B cell (primary cell): ENCODE measurements around the gene SPATA7. TPM values are rescaled to one million over a fixed set of nuclear protein-coding genes. Genes with fewer than 3 reads are reported as not detected.

Experiments
- ATAC-seq: fragments of 200-7000 bp; cut with Tn5 transposase; one replicate; pipeline ENCODE4 v1.10.0; 2021; ENCODE audit warnings: low read depth, mild to moderate bottlenecking, moderate number of reproducible peaks, moderate library complexity
- CTCF ChIA-PET: fragments of 350-600 bp; sonication (Branson Sonifier 250); formaldehyde crosslinking; loops from one replicate; lab custom pipeline; 2021; ENCODE audit warnings: antibody characterized with exemption, inconsistent platforms; lab: Charles Lee
- POLR2A ChIA-PET: fragments of 350-600 bp; sonication (Branson Sonifier 250); formaldehyde crosslinking; loops from one replicate; lab custom pipeline; 2021; ENCODE audit warnings: antibody characterized with exemption; lab: Charles Lee
- DNase-seq: peaks from one replicate; pipeline ENCODE4 v3.0.0; 2013
- H2AFZ ChIP-seq: 2 replicates; pipeline ENCODE4 v1.6.1; 2012; ENCODE audit warnings: mild to moderate bottlenecking, low read depth, low read length; ENCODE audit not compliant: insufficient read depth, poor library complexity, severe bottlenecking
- H3K27ac ChIP-seq, 2 donors: 1 replicate in 1 of 2; 2 replicates in 1 of 2; pipeline ENCODE4 v1.5.1; 2012 to 2013; ENCODE audit warnings: low read length in 2 of 2, mild to moderate bottlenecking in 2 of 2, moderate library complexity in 1 of 2
- H3K27me3 ChIP-seq, 4 experiments: fragments of 200-600 bp in 1 of 4; sonication (generic) in 1 of 4; replicated peaks in 1 of 4; 1 replicate in 2 of 4; 2 replicates in 2 of 4; pipeline versions ENCODE4 v1.6.1 to v1.7.0; 2013 to 2016; ENCODE audit warnings: low read length in 3 of 4, mild to moderate bottlenecking in 2 of 4, mixed read lengths in 1 of 4, moderate library complexity in 1 of 4; ENCODE audit not compliant: insufficient read depth in 4 of 4, control insufficient read depth in 3 of 4; ENCODE audit errors: control extremely low read depth in 1 of 4
- H3K36me3 ChIP-seq, 2 experiments: replicated peaks in 1 of 2; 1 replicate in 1 of 2; 2 replicates in 1 of 2; pipeline versions ENCODE4 v1.6.1 to v1.7.1; 2013; ENCODE audit warnings: low read length in 1 of 2; ENCODE audit not compliant: insufficient read depth in 2 of 2, control insufficient read depth in 1 of 2; ENCODE audit errors: control extremely low read depth in 1 of 2, extremely low read depth in 1 of 2
- H3K4me1 ChIP-seq, 2 donors: fragments of 200-600 bp in 1 of 2; sonication (generic) in 1 of 2; 1 replicate in 1 of 2; 2 replicates in 1 of 2; pipeline versions ENCODE4 v1.5.1 to v1.6.1; 2013 to 2017; ENCODE audit warnings: low read length in 2 of 2; ENCODE audit not compliant: control insufficient read depth in 2 of 2, insufficient read depth in 2 of 2
- H3K4me2 ChIP-seq: replicated peaks from 2 replicates; pipeline ENCODE3; 2012; ENCODE audit warnings: mild to moderate bottlenecking, low read depth, low read length; ENCODE audit not compliant: poor library complexity, severe bottlenecking
- H3K4me3 ChIP-seq, 5 experiments: fragments of 200-600 bp in 1 of 5; sonication (generic) in 1 of 5; 1 replicate in 3 of 5; 2 replicates in 2 of 5; pipeline versions ENCODE4 v1.5.1 to v1.7.0; 2011 to 2016; ENCODE audit warnings: low read length in 4 of 5, mild to moderate bottlenecking in 4 of 5, low read depth in 2 of 5, control low read depth in 1 of 5, moderate library complexity in 1 of 5; ENCODE audit not compliant: insufficient read depth in 1 of 5; ENCODE audit errors: control extremely low read depth in 1 of 5, extremely low read depth in 1 of 5
- H3K79me2 ChIP-seq: fragments of 200-600 bp; sonication (generic); one replicate; pipeline ENCODE4 v1.6.0; 2016; ENCODE audit warnings: low read length; ENCODE audit not compliant: control insufficient read depth, insufficient read depth
- H3K9ac ChIP-seq: fragments of 200-600 bp; sonication (generic); 2 replicates; pipeline ENCODE4 v1.6.1; 2017; ENCODE audit warnings: mild to moderate bottlenecking, low read length, moderate library complexity
- H3K9me3 ChIP-seq, 3 donors: one replicate each; pipeline versions ENCODE4 v1.6.1 to v1.7.1; 2013; ENCODE audit warnings: low read length in 2 of 3; ENCODE audit not compliant: control insufficient read depth in 2 of 3, insufficient read depth in 1 of 3; ENCODE audit errors: control extremely low read depth in 1 of 3
- H4K20me1 ChIP-seq: 2 replicates; pipeline ENCODE4 v1.6.0; 2012; ENCODE audit warnings: mild to moderate bottlenecking, low read length; ENCODE audit not compliant: insufficient read depth, control insufficient read depth, poor library complexity, severe bottlenecking
- H3K27ac Mint-ChIP-seq: one replicate; pipeline ENCODE4 v1.8.0; 2021; ENCODE audit warnings: mixed read lengths
- H3K27me3 Mint-ChIP-seq: one replicate; pipeline ENCODE4 v1.8.0; 2021; ENCODE audit warnings: mixed read lengths
- H3K4me1 Mint-ChIP-seq: one replicate; pipeline ENCODE4 v1.8.0; 2021; ENCODE audit warnings: mixed read lengths
- H3K4me3 Mint-ChIP-seq: one replicate; pipeline ENCODE4 v1.8.0; 2021; ENCODE audit warnings: mixed read lengths
- H3K9me3 Mint-ChIP-seq: one replicate; pipeline ENCODE4 v1.8.0; 2022; ENCODE audit warnings: mixed read lengths; ENCODE audit not compliant: insufficient read depth
- EZH2 ChIP-seq: IDR thresholded peaks from 2 replicates; pipeline ENCODE4 v1.6.1; 2012; ENCODE audit warnings: borderline replicate concordance, low read depth, mild to moderate bottlenecking, moderate library complexity, low read length; ENCODE audit not compliant: insufficient read depth, poor library complexity, severe bottlenecking
- WGBS: methylation state at CpG from one replicate; pipeline ENCODE4 v1.1.5; 2013; ENCODE audit warnings: missing lambda C conversion rate; ENCODE audit not compliant: insufficient coverage; 5-methylcytosine and 5-hydroxymethylcytosine counted together
- intact Hi-C: fragments of 100-400 bp; cut with micrococcal nuclease; formaldehyde crosslinking; loops from one replicate; pipeline ENCODE4 v1.10.0; 2022
- polyA minus RNA-seq: library from RNA; depleted of rRNA, polyadenylated mRNA; stranded (reverse); fragments of >200 nt; gene quantifications from 2 replicates; pipeline ENCODE4 v1.2.3, GENCODE V29; 2012
- polyA plus RNA-seq: library from polyadenylated mRNA; depleted of rRNA; stranded (reverse); fragments of >200 nt; gene quantifications from 2 replicates; pipeline ENCODE4 v1.2.3, GENCODE V29; 2012
- total RNA-seq, 2 donors: library from RNA; stranded (reverse); fragments of 120-200 nt in 1 of 2; gene quantifications; 1 replicate in 1 of 2; 2 replicates in 1 of 2; pipeline versions ENCODE4 v1.2.3 to v1.2.4, GENCODE V29; 2013 to 2022
- TF ChIP-seq, protein P1 (sequence below): fragments of 200-600 bp; IDR thresholded peaks from one replicate; pipeline ENCODE4 v1.8.0; 2022; ENCODE audit warnings: antibody characterized with exemption, mild to moderate bottlenecking

The SPATA7 gene, protein sequence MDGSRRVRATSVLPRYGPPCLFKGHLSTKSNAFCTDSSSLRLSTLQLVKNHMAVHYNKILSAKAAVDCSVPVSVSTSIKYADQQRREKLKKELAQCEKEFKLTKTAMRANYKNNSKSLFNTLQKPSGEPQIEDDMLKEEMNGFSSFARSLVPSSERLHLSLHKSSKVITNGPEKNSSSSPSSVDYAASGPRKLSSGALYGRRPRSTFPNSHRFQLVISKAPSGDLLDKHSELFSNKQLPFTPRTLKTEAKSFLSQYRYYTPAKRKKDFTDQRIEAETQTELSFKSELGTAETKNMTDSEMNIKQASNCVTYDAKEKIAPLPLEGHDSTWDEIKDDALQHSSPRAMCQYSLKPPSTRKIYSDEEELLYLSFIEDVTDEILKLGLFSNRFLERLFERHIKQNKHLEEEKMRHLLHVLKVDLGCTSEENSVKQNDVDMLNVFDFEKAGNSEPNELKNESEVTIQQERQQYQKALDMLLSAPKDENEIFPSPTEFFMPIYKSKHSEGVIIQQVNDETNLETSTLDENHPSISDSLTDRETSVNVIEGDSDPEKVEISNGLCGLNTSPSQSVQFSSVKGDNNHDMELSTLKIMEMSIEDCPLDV
- 3.2 and 3.3 TPM in 2 replicates for total RNA-seq
- 2.4 TPM for total RNA-seq (2013)
- 0.59 and 0.86 TPM in 2 replicates for polyA plus RNA-seq
- polyA minus RNA-seq = 1.1 and 2.6 TPM in 2 replicates

DNA sequence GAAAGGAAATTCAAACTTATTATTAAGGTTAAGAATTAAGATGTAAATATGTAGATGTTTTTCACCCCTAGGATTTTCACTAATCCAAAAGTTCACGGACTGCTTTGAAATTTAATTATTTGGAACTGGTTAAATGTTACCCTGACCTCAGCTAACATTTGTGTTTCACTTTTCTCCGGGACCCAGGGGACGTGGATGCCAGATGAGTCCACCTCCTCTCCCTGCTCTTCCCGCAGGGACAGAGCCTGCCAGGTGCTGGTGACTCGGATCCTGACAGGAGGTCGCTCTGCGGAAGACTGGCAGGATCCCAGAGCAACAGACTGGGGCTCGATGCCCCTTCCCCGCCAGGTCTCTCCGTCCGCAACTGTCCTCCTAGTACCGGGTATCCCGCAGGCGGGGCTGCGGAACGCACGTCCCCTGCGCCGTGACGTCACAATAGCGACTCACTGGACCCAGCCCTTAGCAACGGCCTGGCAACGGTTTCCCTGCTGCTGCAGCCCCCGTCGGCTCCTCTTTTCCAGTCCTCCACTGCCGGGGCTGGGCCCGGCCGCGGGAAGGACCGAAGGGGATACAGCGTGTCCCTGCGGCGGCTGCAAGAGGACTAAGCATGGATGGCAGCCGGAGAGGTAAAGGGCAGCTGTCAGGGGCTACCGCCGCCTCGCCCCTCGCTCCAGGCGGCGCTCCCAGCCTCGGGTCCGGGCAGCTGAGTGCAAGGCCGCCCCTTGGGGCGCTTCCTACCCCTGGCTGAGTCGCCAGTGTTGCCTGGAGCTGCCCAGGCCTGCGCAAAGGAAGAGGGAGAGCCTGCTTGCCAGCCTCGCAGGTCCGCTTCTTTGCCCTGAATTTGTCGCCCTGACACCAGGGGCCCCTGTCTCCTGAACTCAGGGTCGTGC is at the start of gene SPATA7:
SPATA7 (plus strand) TSS at position 446 of the 890 bp plus-strand sequence; CDS start at position 608, 162 bp downstream.
- H3K36me3 ChIP-seq = no peaks in the 10 kb centered on the region
- no peaks in the 10 kb centered on the region for H3K79me2 ChIP-seq
- TF ChIP-seq EZH2 = no peak
- TF ChIP-seq, protein P1, sequence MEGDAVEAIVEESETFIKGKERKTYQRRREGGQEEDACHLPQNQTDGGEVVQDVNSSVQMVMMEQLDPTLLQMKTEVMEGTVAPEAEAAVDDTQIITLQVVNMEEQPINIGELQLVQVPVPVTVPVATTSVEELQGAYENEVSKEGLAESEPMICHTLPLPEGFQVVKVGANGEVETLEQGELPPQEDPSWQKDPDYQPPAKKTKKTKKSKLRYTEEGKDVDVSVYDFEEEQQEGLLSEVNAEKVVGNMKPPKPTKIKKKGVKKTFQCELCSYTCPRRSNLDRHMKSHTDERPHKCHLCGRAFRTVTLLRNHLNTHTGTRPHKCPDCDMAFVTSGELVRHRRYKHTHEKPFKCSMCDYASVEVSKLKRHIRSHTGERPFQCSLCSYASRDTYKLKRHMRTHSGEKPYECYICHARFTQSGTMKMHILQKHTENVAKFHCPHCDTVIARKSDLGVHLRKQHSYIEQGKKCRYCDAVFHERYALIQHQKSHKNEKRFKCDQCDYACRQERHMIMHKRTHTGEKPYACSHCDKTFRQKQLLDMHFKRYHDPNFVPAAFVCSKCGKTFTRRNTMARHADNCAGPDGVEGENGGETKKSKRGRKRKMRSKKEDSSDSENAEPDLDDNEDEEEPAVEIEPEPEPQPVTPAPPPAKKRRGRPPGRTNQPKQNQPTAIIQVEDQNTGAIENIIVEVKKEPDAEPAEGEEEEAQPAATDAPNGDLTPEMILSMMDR = no peak
- Mint-ChIP-seq H3K9me3 (no peaks in the 10 kb centered on the region), H3K27me3 (peaks cover 3% of the 10 kb centered on the region), H3K27ac (peak within 1 kb of the TSS; percentile 78), H3K4me3 (peak within 1 kb of the TSS; percentile 98), H3K4me1 (peaks cover 20% of the 10 kb centered on the region)
- H3K9me3 ChIP-seq = no peaks in the 10 kb centered on the region
- peak within 1 kb of the TSS; percentile 85 for H3K9ac ChIP-seq
- ChIA-PET POLR2A (no interaction called here), CTCF (interaction anchor here (0.6 to 1.2 kb wide), 3 partner anchors 15 to 441 kb away, joined by 3 read pairs; no protein-coding TSS in a partner anchor)
- H2AFZ ChIP-seq = peak within 1 kb of the TSS; percentile 93
- H4K20me1 ChIP-seq = no peaks in the 10 kb centered on the region
- intact Hi-C loops = loop anchor here (2.0 to 10.0 kb wide), 5 partner anchors 49 to 1572 kb away; partner anchors contain the start of genes GPR65, TDP1 and ZC3H14
- DNase-seq (peak; percentile 82), ATAC-seq (peak; percentile 92)
- H3K4me3 ChIP-seq = peak within 1 kb of the TSS; percentile 81 to 95 (median 93)
- peaks cover 6 to 13% of the 10 kb centered on the region in 2 donors for H3K4me1 ChIP-seq
- peaks cover 0 to 4% (median 0%) of the 10 kb centered on the region in 4 experiments for H3K27me3 ChIP-seq
- peak within 1 kb of the TSS; percentile 38 to 67 for H3K27ac ChIP-seq
- peak within 1 kb of the TSS; percentile 83 for H3K4me2 ChIP-seq
- under 1% methylated on average over 49 of the region's 50 CpGs for WGBS
